ENCODE results near the gene FPR2. TPM values are rescaled to one million over a fixed set of nuclear protein-coding genes. Genes with fewer than 3 reads are reported as not detected.

FPR2 gene
- total and polyA plus RNA-seq, 9 of the 15 experiments (the other 6 are each of a cell fraction or from before 2014, with no cell fraction given) = 0.03 to 0.15 (median 0.07) TPM; not detected in 6

GRCh38 chr19:51749979-51750378, 11.0 kb upstream of the FPR2 start (continued):
- no peak for TF ChIP-seq CHD7 (IDR thresholded peaks at IDR 0.05; ENCODE audit: low read depth, low read length)
- TF ChIP-seq NFATC3 (IDR thresholded peaks at IDR 0.05) = no peak
- TF ChIP-seq ARID3B (CRISPR knock-in tag; IDR thresholded peaks at IDR 0.05; ENCODE audit: borderline replicate concordance) = no peak

Measured in K562 (cell line).